HEK293 (cell line): Measurements from ENCODE around the gene CEBPA.

Experiments used
- PRDM1 ChIP-seq: fragments of 450-650 bp; formaldehyde crosslinking; IDR thresholded peaks from 2 replicates; pipeline ENCODE4; 2016; ENCODE audit warnings: missing biosample characterization, missing genetic modification characterization
- YY1 ChIP-seq: fragments of 450-650 bp; formaldehyde crosslinking; IDR thresholded peaks from 2 replicates; pipeline ENCODE4 v1.5.1; 2018; ENCODE audit warnings: missing biosample characterization, missing genetic modification characterization
- ZFP37 ChIP-seq: fragments of 450-650 bp; formaldehyde crosslinking; IDR thresholded peaks from 2 replicates; pipeline ENCODE4 v1.5.1; 2016; ENCODE audit warnings: missing biosample characterization, missing genetic modification characterization
- ZNF155 ChIP-seq: fragments of 450-650 bp; formaldehyde crosslinking; IDR thresholded peaks from 2 replicates; pipeline ENCODE4 v1.5.1; 2016; ENCODE audit warnings: missing biosample characterization, missing genetic modification characterization
- ZNF274 ChIP-seq, 2 experiments: fragments of 200-500 bp in 1 of 2; fragments of 450-650 bp in 1 of 2; sonication (Bioruptor generic) in 1 of 2; formaldehyde crosslinking in 1 of 2; IDR thresholded peaks; 2 replicates each; pipeline versions ENCODE4 v1.5.1 to v1.6.1; 2014 to 2016; ENCODE audit warnings: borderline replicate concordance in 1 of 2, inconsistent platforms in 1 of 2, low read length in 1 of 2, missing biosample characterization in 1 of 2, missing genetic modification characterization in 1 of 2
- ZNF510 ChIP-seq: fragments of 450-650 bp; formaldehyde crosslinking; IDR thresholded peaks from 2 replicates; pipeline ENCODE4 v1.5.1; 2018; ENCODE audit warnings: mild to moderate bottlenecking, missing genetic modification characterization, missing biosample characterization; ENCODE audit not compliant: insufficient replicate concordance
- ZNF548 ChIP-seq: fragments of 450-650 bp; formaldehyde crosslinking; IDR thresholded peaks from 2 replicates; pipeline ENCODE4 v1.5.1; 2016; ENCODE audit warnings: missing biosample characterization, missing genetic modification characterization
- ZNF629 ChIP-seq: fragments of 450-650 bp; formaldehyde crosslinking; IDR thresholded peaks from 2 replicates; pipeline ENCODE4 v1.5.1; 2017; ENCODE audit warnings: missing biosample characterization, missing genetic modification characterization
- ZNF776 ChIP-seq: fragments of 450-650 bp; formaldehyde crosslinking; IDR thresholded peaks from 2 replicates; pipeline ENCODE4 v1.5.0; 2017; ENCODE audit warnings: missing biosample characterization, missing genetic modification characterization, borderline replicate concordance
- TF ChIP-seq, protein P1 (sequence below): fragments of 450-650 bp; formaldehyde crosslinking; IDR thresholded peaks from 2 replicates; pipeline ENCODE4 v1.5.1; 2016; ENCODE audit warnings: missing biosample characterization, missing genetic modification characterization
- TF ChIP-seq, protein P2 (sequence below): fragments of 450-650 bp; formaldehyde crosslinking; IDR thresholded peaks from 2 replicates; pipeline ENCODE4 v1.5.1; 2016; ENCODE audit warnings: missing biosample characterization, missing genetic modification characterization
- TF ChIP-seq, protein P3 (sequence below): fragments of 450-650 bp; formaldehyde crosslinking; IDR thresholded peaks from 2 replicates; pipeline ENCODE4 v1.5.1; 2016; ENCODE audit warnings: missing biosample characterization, missing genetic modification characterization

DNA sequence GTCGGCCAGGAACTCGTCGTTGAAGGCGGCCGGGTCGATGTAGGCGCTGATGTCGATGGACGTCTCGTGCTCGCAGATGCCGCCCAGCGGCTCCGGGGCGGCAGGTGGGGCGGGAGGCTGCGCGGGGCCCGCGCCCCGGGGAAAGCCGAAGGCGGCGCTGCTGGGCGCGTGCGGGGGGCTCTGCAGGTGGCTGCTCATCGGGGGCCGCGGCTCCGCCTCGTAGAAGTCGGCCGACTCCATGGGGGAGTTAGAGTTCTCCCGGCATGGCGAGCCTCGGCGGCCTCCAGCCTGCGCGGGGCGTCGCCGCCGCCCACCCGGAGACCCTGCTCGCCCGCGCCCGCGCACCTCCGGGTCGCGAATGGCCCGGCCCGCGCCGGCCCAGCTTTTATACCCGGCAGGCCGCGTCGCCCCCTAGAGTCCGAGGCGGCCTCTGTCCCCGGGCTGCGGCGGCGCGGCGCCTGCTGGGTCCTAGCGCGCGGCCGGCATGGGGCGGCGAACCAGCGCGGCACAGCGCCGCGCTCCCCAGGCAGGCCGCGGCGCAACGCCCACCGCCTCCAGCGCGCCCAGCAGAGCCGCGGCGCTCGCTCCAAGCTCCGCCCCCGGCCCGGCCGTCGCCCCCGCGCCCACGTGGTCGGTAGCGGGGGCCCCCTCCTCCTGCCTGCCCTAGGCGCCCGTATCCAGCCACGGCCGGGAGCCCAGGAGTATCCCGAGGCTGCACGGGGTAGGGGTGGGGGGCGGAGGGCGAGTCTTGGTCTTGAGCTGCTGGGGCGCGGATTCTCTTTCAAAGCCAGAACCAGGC, at the start of gene CEBPA:
- TF ChIP-seq ZNF155 (tag by site-specific recombination) = no peak
- peak; percentile 80; the same call in 1 of the 2 replicates for TF ChIP-seq YY1 (tag by site-specific recombination)
- TF ChIP-seq, protein P1, sequence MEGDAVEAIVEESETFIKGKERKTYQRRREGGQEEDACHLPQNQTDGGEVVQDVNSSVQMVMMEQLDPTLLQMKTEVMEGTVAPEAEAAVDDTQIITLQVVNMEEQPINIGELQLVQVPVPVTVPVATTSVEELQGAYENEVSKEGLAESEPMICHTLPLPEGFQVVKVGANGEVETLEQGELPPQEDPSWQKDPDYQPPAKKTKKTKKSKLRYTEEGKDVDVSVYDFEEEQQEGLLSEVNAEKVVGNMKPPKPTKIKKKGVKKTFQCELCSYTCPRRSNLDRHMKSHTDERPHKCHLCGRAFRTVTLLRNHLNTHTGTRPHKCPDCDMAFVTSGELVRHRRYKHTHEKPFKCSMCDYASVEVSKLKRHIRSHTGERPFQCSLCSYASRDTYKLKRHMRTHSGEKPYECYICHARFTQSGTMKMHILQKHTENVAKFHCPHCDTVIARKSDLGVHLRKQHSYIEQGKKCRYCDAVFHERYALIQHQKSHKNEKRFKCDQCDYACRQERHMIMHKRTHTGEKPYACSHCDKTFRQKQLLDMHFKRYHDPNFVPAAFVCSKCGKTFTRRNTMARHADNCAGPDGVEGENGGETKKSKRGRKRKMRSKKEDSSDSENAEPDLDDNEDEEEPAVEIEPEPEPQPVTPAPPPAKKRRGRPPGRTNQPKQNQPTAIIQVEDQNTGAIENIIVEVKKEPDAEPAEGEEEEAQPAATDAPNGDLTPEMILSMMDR = peak; percentile 63; the same call in 1 of the 2 replicates
- TF ChIP-seq ZNF776 = no peak
- TF ChIP-seq, protein P2, sequence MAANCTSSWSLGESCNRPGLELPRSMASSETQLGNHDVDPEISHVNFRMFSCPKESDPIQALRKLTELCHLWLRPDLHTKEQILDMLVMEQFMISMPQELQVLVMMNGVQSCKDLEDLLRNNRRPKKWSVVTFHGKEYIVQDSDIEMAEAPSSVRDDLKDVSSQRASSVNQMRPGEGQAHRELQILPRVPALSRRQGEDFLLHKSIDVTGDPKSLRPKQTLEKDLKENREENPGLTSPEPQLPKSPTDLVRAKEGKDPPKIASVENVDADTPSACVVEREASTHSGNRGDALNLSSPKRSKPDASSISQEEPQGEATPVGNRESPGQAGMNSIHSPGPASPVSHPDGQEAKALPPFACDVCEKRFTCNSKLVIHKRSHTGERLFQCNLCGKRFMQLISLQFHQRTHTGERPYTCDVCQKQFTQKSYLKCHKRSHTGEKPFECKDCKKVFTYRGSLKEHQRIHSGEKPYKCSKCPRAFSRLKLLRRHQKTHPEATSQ (tag by site-specific recombination) = 0 out of 2 replicates have a peak, but pooled peaks have one; percentile 64
- no peak for TF ChIP-seq ZNF548 (tag by site-specific recombination)
- TF ChIP-seq ZNF274 (IDR thresholded peaks at IDR 0.05; ENCODE audit: low read length) = no peak
- no peak for TF ChIP-seq ZNF274 (tag by site-specific recombination; IDR thresholded peaks at IDR 0.05; ENCODE audit: borderline replicate concordance)
- TF ChIP-seq ZNF629 (tag by site-specific recombination) = no peak
- TF ChIP-seq ZFP37 (tag by site-specific recombination) = no peak
- TF ChIP-seq, protein P3, sequence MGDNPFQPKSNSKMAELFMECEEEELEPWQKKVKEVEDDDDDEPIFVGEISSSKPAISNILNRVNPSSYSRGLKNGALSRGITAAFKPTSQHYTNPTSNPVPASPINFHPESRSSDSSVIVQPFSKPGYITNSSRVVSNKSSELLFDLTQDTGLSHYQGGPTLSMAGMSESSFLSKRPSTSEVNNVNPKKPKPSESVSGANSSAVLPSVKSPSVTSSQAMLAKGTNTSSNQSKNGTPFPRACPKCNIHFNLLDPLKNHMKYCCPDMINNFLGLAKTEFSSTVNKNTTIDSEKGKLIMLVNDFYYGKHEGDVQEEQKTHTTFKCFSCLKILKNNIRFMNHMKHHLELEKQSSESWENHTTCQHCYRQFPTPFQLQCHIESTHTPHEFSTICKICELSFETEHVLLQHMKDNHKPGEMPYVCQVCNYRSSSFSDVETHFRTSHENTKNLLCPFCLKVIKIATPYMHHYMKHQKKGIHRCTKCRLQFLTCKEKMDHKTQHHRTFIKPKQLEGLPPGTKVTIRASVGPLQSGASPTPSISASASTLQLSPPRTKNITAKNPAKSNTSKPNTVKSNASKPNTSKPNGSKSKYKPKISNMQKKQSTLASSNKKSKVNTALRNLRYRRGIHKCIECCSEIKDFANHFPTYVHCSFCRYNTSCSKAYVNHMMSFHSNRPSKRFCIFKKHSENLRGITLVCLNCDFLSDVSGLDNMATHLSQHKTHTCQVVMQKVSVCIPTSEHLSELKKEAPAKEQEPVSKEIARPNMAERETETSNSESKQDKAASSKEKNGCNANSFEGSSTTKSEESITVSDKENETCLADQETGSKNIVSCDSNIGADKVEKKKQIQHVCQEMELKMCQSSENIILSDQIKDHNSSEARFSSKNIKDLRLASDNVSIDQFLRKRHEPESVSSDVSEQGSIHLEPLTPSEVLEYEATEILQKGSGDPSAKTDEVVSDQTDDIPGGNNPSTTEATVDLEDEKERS (tag by site-specific recombination) = no peak
- no peak for TF ChIP-seq ZNF510 (tag by site-specific recombination)
- no peak for TF ChIP-seq PRDM1 (tag by site-specific recombination)
